A673 (cell line): ENCODE data around the gene DACH2. TPM values are rescaled to one million over a fixed set of nuclear protein-coding genes. Genes with fewer than 3 reads are reported as not detected.

ENCODE experiments used
- BruUV-seq: library from RNA; stranded (reverse); fragments of 400-500 nt; replicated peaks from 2 replicates; lab custom pipeline; 2021; lab: Mats Ljungman, UMichigan
- CTCF ChIA-PET: fragments of 300-600 bp; sonication (Branson Sonifier 250); formaldehyde crosslinking; loops from one replicate; lab custom pipeline; 2022; ENCODE audit warnings: antibody characterized with exemption; lab: Charles Lee
- POLR2A ChIA-PET: fragments of 300-600 bp; sonication (Branson Sonifier 250); formaldehyde crosslinking; loops from one replicate; lab custom pipeline; 2022; ENCODE audit warnings: antibody characterized with exemption; ENCODE audit not compliant: low non-redundant PET; lab: Charles Lee
- DNase-seq: peaks from one replicate; pipeline ENCODE4 v3.0.0-alpha.2; 2015; ENCODE audit warnings: low spot score
- H3K27ac ChIP-seq: fragments of 200-600 bp; sonication (generic); 2 replicates; pipeline ENCODE4 v1.5.1; 2016; ENCODE audit warnings: mixed run types, low read depth, mild to moderate bottlenecking, mixed read lengths, antibody characterized with exemption, low read length; ENCODE audit not compliant: poor library complexity, severe bottlenecking
- H3K27me3 ChIP-seq: fragments of 200-600 bp; sonication (generic); replicated peaks from 2 replicates; pipeline ENCODE4 v1.6.1; 2017; ENCODE audit warnings: mixed run types, low read depth, mild to moderate bottlenecking, mixed read lengths, antibody characterized with exemption, low read length; ENCODE audit not compliant: insufficient read depth, poor library complexity
- H3K36me3 ChIP-seq: fragments of 200-600 bp; sonication (generic); 2 replicates; pipeline ENCODE4 v1.6.1; 2016; ENCODE audit warnings: mixed run types, mild to moderate bottlenecking, mixed read lengths, antibody characterized with exemption, low read length; ENCODE audit not compliant: insufficient read depth, poor library complexity, severe bottlenecking
- H3K4me1 ChIP-seq: fragments of 200-600 bp; sonication (generic); 2 replicates; pipeline ENCODE4 v1.6.1; 2017; ENCODE audit warnings: mixed run types, mild to moderate bottlenecking, mixed read lengths, antibody characterized with exemption, low read length; ENCODE audit not compliant: insufficient read depth, poor library complexity, severe bottlenecking
- H3K4me3 ChIP-seq: fragments of 200-600 bp; sonication (generic); 2 replicates; pipeline ENCODE4 v1.5.1; 2016; ENCODE audit warnings: low read depth, mixed run types, mild to moderate bottlenecking, mixed read lengths, low read length; ENCODE audit not compliant: poor library complexity, severe bottlenecking
- H3K9me3 ChIP-seq: fragments of 200-600 bp; sonication (generic); 2 replicates; pipeline ENCODE4 v1.6.1; 2016; ENCODE audit warnings: mixed run types, low read depth, mild to moderate bottlenecking, mixed read lengths, antibody characterized with exemption, low read length; ENCODE audit not compliant: poor library complexity, severe bottlenecking
- CTCF ChIP-seq: fragments of 300-800, 200-600 bp; sonication (generic); conservative IDR thresholded peaks from 2 replicates; pipeline ENCODE4 v1.5.1; 2017; ENCODE audit warnings: low read depth, mild to moderate bottlenecking, antibody characterized with exemption, low read length, moderate library complexity, mixed read lengths
- EZH2 ChIP-seq: fragments of 200-600 bp; sonication (generic); IDR thresholded peaks from 2 replicates; pipeline ENCODE4 v1.6.1; 2017; ENCODE audit warnings: borderline replicate concordance, low read depth, mild to moderate bottlenecking, mixed read lengths, antibody characterized with exemption, low read length; ENCODE audit not compliant: poor library complexity, severe bottlenecking
- intact Hi-C: fragments of 100-400 bp; cut with micrococcal nuclease; formaldehyde crosslinking; loops from one replicate; pipeline ENCODE4 v1.10.0; 2022; ENCODE audit not compliant: unreplicated experiment
- total RNA-seq: library from RNA; stranded (reverse); gene quantifications from 2 replicates; pipeline ENCODE4 v1.2.3, GENCODE V29; 2021

Gene DACH2
- total RNA-seq, 1 experiment from 2014 or later, result not detected

GRCh38 chrX:86579777-86580176, 431.5 kb downstream of the DACH2 start:
- POLR2A ChIA-PET, result no interaction called here
- no peaks in the 10 kb centered on the region for H3K9me3 ChIP-seq
- no peaks in the 10 kb centered on the region for H3K4me1 ChIP-seq
- H3K27ac ChIP-seq, result no peak overlapping the region
- CTCF ChIA-PET, result no interaction called here
- H3K27me3 ChIP-seq, result no peaks in the 10 kb centered on the region
- BruUV-seq, result no TSS peak
- DNase-seq, result no peak
- intact Hi-C loops, result loop anchor here (5.0 kb wide), 1 partner anchor 737 kb away; no protein-coding TSS in a partner anchor
- no peak for TF ChIP-seq CTCF
- no peak for TF ChIP-seq EZH2
- no peak overlapping the region for H3K4me3 ChIP-seq
- H3K36me3 ChIP-seq, result no peaks in the 10 kb centered on the region

DNA sequence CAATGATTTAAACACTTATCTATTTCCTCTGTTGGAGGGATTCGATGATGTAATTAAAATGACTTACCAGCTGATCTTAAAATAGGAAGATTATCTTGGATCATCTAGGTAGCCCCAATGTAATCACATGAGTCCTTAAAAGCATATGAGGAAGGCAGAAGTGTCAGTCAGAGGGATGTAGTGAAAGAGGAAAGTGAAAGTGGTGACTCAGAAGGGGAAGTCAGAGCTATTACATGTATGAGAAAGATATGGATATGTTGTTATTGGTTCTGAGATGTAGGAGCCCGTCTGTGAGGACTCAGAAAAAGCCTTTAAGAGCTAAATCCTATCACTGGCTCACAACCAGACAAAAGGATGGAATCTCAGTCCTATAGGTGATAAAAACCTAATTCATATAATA, 456.4 kb downstream of the DACH2 start:
- no peak for DNase-seq
- H3K27me3 ChIP-seq, result no peaks in the 10 kb centered on the region
- no peak overlapping the region for H3K27ac ChIP-seq
- H3K36me3 ChIP-seq, result no peaks in the 10 kb centered on the region
- no peaks in the 10 kb centered on the region for H3K4me1 ChIP-seq
- H3K4me3 ChIP-seq, result no peak overlapping the region
- ChIA-PET CTCF (no interaction called here), POLR2A (no interaction called here)
- TF ChIP-seq CTCF (no peak), EZH2 (no peak)
- H3K9me3 ChIP-seq, result peaks cover 3% of the 10 kb centered on the region
- no TSS peak for BruUV-seq
- intact Hi-C loops, result no loop called here

DNA sequence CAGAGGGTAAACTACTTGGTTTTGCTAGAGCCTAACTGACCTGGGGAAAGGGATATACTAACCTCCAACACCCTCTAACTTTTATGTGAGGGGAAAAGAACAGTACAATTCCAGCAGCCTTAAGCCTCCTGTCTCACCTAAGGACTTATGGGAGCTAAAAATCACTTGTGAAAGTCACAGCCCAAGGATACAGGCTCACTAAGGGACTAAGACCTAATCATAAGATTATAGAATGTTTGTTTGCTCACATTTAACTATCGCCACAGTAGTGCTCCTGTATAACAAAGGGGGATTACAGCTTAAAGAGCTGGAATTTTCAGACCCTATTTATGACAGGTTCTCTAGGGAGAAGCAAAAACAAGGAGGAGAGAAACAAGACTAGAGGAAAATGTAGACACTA, 548.7 kb downstream of the DACH2 start:
- H3K4me1 ChIP-seq, result no peaks in the 10 kb centered on the region

More for the DNA sequence above, 548.7 kb downstream of the DACH2 start:
- TF ChIP-seq EZH2 (no peak), CTCF (no peak)
- intact Hi-C loops, result no loop called here
- no peak overlapping the region for H3K4me3 ChIP-seq
- H3K27ac ChIP-seq, result no peak overlapping the region
- no TSS peak for BruUV-seq
- ChIA-PET CTCF (no interaction called here), POLR2A (no interaction called here)
- H3K36me3 ChIP-seq, result no peaks in the 10 kb centered on the region
- no peaks in the 10 kb centered on the region for H3K27me3 ChIP-seq
- no peak for DNase-seq
- H3K9me3 ChIP-seq, result no peaks in the 10 kb centered on the region
